Mesenchymal stem cell (in vitro differentiated cells and primary cell): ENCODE results near the gene PIGP.
A peak's percentile ranks its signal among the peaks of the same experiment; 100 is the strongest.

ENCODE experiments used
- DNase-seq: peaks from one replicate; pipeline ENCODE4 v3.0.0-alpha.2; 2013
- H2AFZ ChIP-seq: one replicate; pipeline ENCODE4 v1.6.1; 2013; ENCODE audit warnings: low read depth, mild to moderate bottlenecking, control low read depth, inconsistent platforms, low read length, moderate library complexity
- H2AK5ac ChIP-seq: 2 replicates; pipeline ENCODE4 v1.6.1; 2013; ENCODE audit warnings: low read length, moderate library complexity, mild to moderate bottlenecking, inconsistent platforms; ENCODE audit not compliant: severe bottlenecking
- H2BK120ac ChIP-seq: one replicate; pipeline ENCODE4 v1.6.1; 2013; ENCODE audit warnings: low read depth, mild to moderate bottlenecking, inconsistent platforms, low read length, moderate library complexity
- H2BK12ac ChIP-seq, 2 experiments: one replicate each; pipeline ENCODE4 v1.6.1; 2013; ENCODE audit warnings: inconsistent platforms in 2 of 2, low read length in 2 of 2, mild to moderate bottlenecking in 2 of 2, moderate library complexity in 2 of 2, control low read depth in 1 of 2
- H2BK15ac ChIP-seq: one replicate; pipeline ENCODE4 v1.6.1; 2013; ENCODE audit warnings: mild to moderate bottlenecking, low read depth, inconsistent platforms; ENCODE audit not compliant: poor library complexity, severe bottlenecking
- H2BK5ac ChIP-seq: 2 replicates; pipeline ENCODE4 v1.6.1; 2013; ENCODE audit warnings: low read depth, mild to moderate bottlenecking, low read length, control low read depth, inconsistent platforms; ENCODE audit not compliant: poor library complexity, severe bottlenecking
- H3K14ac ChIP-seq, 2 experiments: one replicate each; pipeline ENCODE4 v1.6.1; 2013; ENCODE audit warnings: inconsistent platforms in 2 of 2, low read length in 2 of 2, control low read depth in 1 of 2, mild to moderate bottlenecking in 1 of 2, moderate library complexity in 1 of 2
- H3K18ac ChIP-seq, 2 experiments: one replicate each; pipeline ENCODE4 v1.6.1; 2013; ENCODE audit warnings: inconsistent platforms in 2 of 2, low read length in 2 of 2, control low read depth in 1 of 2, low read depth in 1 of 2, mild to moderate bottlenecking in 1 of 2
- H3K23ac ChIP-seq, 2 experiments: one replicate each; pipeline ENCODE4 v1.6.1; 2013; ENCODE audit warnings: inconsistent platforms in 2 of 2, low read length in 2 of 2, mild to moderate bottlenecking in 2 of 2, moderate library complexity in 2 of 2, control low read depth in 1 of 2
- H3K27ac ChIP-seq: 2 replicates; pipeline ENCODE4 v1.5.1; 2013; ENCODE audit warnings: mild to moderate bottlenecking, moderate library complexity, low read length, control low read depth, inconsistent platforms; ENCODE audit not compliant: poor library complexity, severe bottlenecking
- H3K27me3 ChIP-seq, 2 experiments: 2 replicates each; pipeline versions ENCODE4 v1.6.1 to v1.7.0; 2013; ENCODE audit warnings: low read length in 2 of 2, mild to moderate bottlenecking in 2 of 2, moderate library complexity in 2 of 2, control low read depth in 1 of 2, inconsistent platforms in 1 of 2; ENCODE audit not compliant: control insufficient read depth in 1 of 2, insufficient read depth in 1 of 2
- H3K36me3 ChIP-seq, 2 experiments: 2 replicates each; pipeline versions ENCODE4 v1.6.1 to v1.7.0; 2013; ENCODE audit warnings: low read length in 2 of 2, control low read depth in 1 of 2, inconsistent platforms in 1 of 2, low read depth in 1 of 2, mild to moderate bottlenecking in 1 of 2; ENCODE audit not compliant: insufficient read depth in 2 of 2, control insufficient read depth in 1 of 2
- H3K4ac ChIP-seq, 2 experiments: one replicate each; pipeline ENCODE4 v1.6.1; 2013; ENCODE audit warnings: inconsistent platforms in 2 of 2, low read length in 2 of 2, mild to moderate bottlenecking in 2 of 2, moderate library complexity in 2 of 2, control low read depth in 1 of 2, low read depth in 1 of 2
- H3K4me1 ChIP-seq: 2 replicates; pipeline ENCODE4 v1.6.1; 2013; ENCODE audit warnings: low read depth, low read length, control low read depth; ENCODE audit not compliant: control insufficient read depth, insufficient read depth
- H3K4me2 ChIP-seq: 2 replicates; pipeline ENCODE4 v1.6.1; 2013; ENCODE audit warnings: low read length, mild to moderate bottlenecking, inconsistent platforms; ENCODE audit not compliant: poor library complexity, severe bottlenecking
- H3K4me3 ChIP-seq, 2 experiments: 2 replicates each; pipeline versions ENCODE4 v1.5.1 to v1.7.0; 2013; ENCODE audit warnings: low read length in 2 of 2, mild to moderate bottlenecking in 2 of 2, control low read depth in 1 of 2, low read depth in 1 of 2; ENCODE audit not compliant: insufficient read depth in 1 of 2
- H3K79me1 ChIP-seq: replicated peaks from 2 replicates; pipeline ENCODE4 v1.6.1; 2013; ENCODE audit warnings: mild to moderate bottlenecking, control low read depth, low read length, inconsistent platforms; ENCODE audit not compliant: poor library complexity, severe bottlenecking
- H3K9ac ChIP-seq: 2 replicates; pipeline ENCODE4 v1.7.0; 2013; ENCODE audit warnings: mild to moderate bottlenecking, low read length, moderate library complexity
- H3K9me3 ChIP-seq: 2 replicates; pipeline ENCODE4 v1.7.0; 2013; ENCODE audit warnings: mild to moderate bottlenecking, low read length; ENCODE audit not compliant: control insufficient read depth
- H4K8ac ChIP-seq: one replicate; pipeline ENCODE4 v1.6.1; 2013; ENCODE audit warnings: inconsistent platforms, mild to moderate bottlenecking, low read length, moderate library complexity
- H4K91ac ChIP-seq: one replicate; pipeline ENCODE4 v1.6.1; 2013; ENCODE audit warnings: mild to moderate bottlenecking, low read length, inconsistent platforms
- WGBS: methylation state at CpG from one replicate; pipeline ENCODE4 v1.1.7; 2013; ENCODE audit warnings: mixed read lengths; 5-methylcytosine and 5-hydroxymethylcytosine counted together

PIGP gene

GRCh38 chr21:37062593-37062935 is 10.3 kb downstream of the PIGP start:
- Histone ChIP-seq H3K27ac (no peak overlapping the region), H2BK15ac (no peak overlapping the region), H3K4ac (no peak overlapping the region), H3K79me1 (no peaks in the 10 kb centered on the region), H3K23ac (no peak overlapping the region), H3K36me3 (peaks cover 0 to 21% of the 10 kb centered on the region in 2 experiments), H2AFZ (no peak overlapping the region), H3K27me3 (no peaks in the 10 kb centered on the region), H3K4me2 (no peak overlapping the region), H2BK12ac (no peak overlapping the region), H3K9ac (no peak overlapping the region), H4K91ac (no peak overlapping the region), H3K14ac (no peak overlapping the region), H3K4me3 (no peak overlapping the region), H2BK5ac (no peak overlapping the region), H3K9me3 (no peaks in the 10 kb centered on the region), H4K8ac (no peak overlapping the region), H2AK5ac (peak overlapping the region; percentile 68), H3K18ac (no peak overlapping the region), H3K4me1 (peaks cover 9% of the 10 kb centered on the region), H2BK120ac (no peak overlapping the region)
- DNase-seq, result no peak
- over 99% methylated on average over 5 of the region's 6 CpGs for WGBS

DNA sequence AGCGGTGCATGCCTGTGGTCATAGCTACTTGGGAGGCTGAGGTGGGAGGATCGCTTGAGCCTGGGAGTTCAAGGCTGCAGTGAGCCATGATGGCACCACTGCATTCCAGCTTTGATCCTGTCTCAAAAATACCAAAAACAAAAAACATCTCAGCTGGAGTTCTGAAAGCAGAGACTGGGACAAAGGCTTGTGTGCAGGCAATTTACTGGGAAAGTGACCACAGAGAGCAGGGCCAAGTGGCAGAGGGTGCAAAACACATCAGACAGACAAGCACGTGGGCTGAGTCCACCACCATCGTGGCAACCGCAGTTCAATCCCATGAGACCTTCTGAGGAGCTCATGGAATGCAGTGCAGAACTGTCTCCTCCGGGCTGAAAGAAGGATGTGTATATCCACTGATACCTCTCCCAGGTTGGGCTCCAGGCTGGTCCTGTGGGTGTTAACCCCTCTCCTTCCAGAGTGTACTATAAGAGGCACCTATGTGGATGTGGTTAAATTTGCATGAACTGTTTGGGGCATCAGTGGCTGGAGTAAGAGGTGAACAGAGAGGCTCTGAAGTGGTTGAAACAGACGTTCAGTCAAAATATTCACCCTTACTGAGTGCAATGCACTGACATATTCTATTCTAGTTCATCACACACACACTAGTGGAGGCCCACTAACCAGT is 10.8 kb downstream of the PIGP start:
- Histone ChIP-seq H3K9ac (peak overlapping the region; percentile 79), H3K14ac (no peak overlapping the region), H3K18ac (peak overlapping the region in 1 of 2 experiments; percentile 28), H4K91ac (no peak overlapping the region), H3K27me3 (no peaks in the 10 kb centered on the region), H3K27ac (peak overlapping the region; percentile 44), H3K4ac (peak overlapping the region in 1 of 2 experiments; percentile 33), H3K23ac (no peak overlapping the region), H3K9me3 (no peaks in the 10 kb centered on the region), H2AK5ac (peak overlapping the region; percentile 27), H2BK5ac (no peak overlapping the region), H3K4me2 (no peak overlapping the region), H3K79me1 (no peaks in the 10 kb centered on the region), H2BK120ac (peak overlapping the region; percentile 7), H3K4me3 (no peak overlapping the region), H4K8ac (no peak overlapping the region), H2BK15ac (no peak overlapping the region), H2AFZ (no peak overlapping the region), H3K36me3 (peaks cover 0 to 19% of the 10 kb centered on the region in 2 experiments), H3K4me1 (peaks cover 9% of the 10 kb centered on the region), H2BK12ac (peak overlapping the region in 1 of 2 experiments; percentile 79)
- WGBS, result 83% methylated on average over 6 of the region's 7 CpGs
- DNase-seq, result peak; percentile 46

DNA sequence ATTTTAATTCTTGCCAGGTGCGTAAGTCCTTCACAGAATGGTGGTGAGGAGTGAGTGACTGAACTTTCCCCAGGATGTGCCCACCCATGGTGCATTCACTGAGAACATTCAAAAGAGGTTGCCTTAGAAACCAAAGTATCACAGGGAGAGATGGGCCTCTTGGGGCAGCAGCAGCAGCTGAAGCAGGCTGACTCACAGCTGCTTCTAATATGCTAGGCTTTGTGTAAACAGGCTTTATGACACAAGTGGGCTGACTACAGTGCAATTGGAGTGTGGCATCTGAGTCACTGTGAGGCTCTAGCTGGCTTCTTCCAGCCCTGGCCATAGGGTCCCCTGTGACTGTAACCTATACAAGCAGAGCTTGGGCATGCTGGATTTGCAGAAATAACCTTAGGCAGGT is 12.6 kb downstream of the PIGP start:
- Histone ChIP-seq H3K23ac (no peak overlapping the region), H3K4me3 (peak overlapping the region in 1 of 2 experiments; percentile 20), H2BK12ac (peak overlapping the region in 1 of 2 experiments; percentile 99), H2AK5ac (no peak overlapping the region), H2AFZ (no peak overlapping the region), H2BK120ac (no peak overlapping the region), H3K79me1 (no peaks in the 10 kb centered on the region), H3K27me3 (no peaks in the 10 kb centered on the region), H3K9ac (peak overlapping the region; percentile 79), H3K4me2 (no peak overlapping the region), H3K4me1 (peaks cover 9% of the 10 kb centered on the region), H3K4ac (peak overlapping the region in 1 of 2 experiments; percentile 92), H4K91ac (no peak overlapping the region), H3K36me3 (peaks cover 0 to 5% of the 10 kb centered on the region in 2 experiments), H3K14ac (no peak overlapping the region), H3K27ac (peak overlapping the region; percentile 53), H3K18ac (peak overlapping the region in 1 of 2 experiments; percentile 92), H2BK5ac (no peak overlapping the region), H4K8ac (no peak overlapping the region), H2BK15ac (no peak overlapping the region), H3K9me3 (no peaks in the 10 kb centered on the region)
- DNase-seq, result peak; percentile 99
- 21% methylated on average over 1 of the region's 1 CpG for WGBS

GRCh38 chr21:37059181-37059580 is 13.7 kb downstream of the PIGP start:
- no peak overlapping the region for H2BK5ac ChIP-seq
- DNase-seq, result no peak
- no peak overlapping the region for H3K4me3 ChIP-seq
- no peak overlapping the region for H4K91ac ChIP-seq
- H3K23ac ChIP-seq, result no peak overlapping the region
- H3K27me3 ChIP-seq, result no peaks in the 10 kb centered on the region
- no peaks in the 10 kb centered on the region for H3K9me3 ChIP-seq
- no peak overlapping the region for H3K9ac ChIP-seq
- H2BK12ac ChIP-seq, result peak overlapping the region in 1 of 2 experiments; percentile 80
- no peak overlapping the region for H4K8ac ChIP-seq
- H3K14ac ChIP-seq, result no peak overlapping the region
- peaks cover 9% of the 10 kb centered on the region for H3K4me1 ChIP-seq
- no peak overlapping the region for H3K4me2 ChIP-seq
- no peak overlapping the region for H3K18ac ChIP-seq
- no peaks in the 10 kb centered on the region for H3K79me1 ChIP-seq
- 87% methylated on average over 5 of the region's 5 CpGs for WGBS
- no peak overlapping the region for H2AK5ac ChIP-seq
- H2BK15ac ChIP-seq, result no peak overlapping the region
- H2AFZ ChIP-seq, result no peak overlapping the region
- H2BK120ac ChIP-seq, result no peak overlapping the region
- no peak overlapping the region for H3K4ac ChIP-seq
- no peak overlapping the region for H3K27ac ChIP-seq
- no peaks in the 10 kb centered on the region for H3K36me3 ChIP-seq
